Astrocyte of the spinal cord (primary cell): ENCODE data around the gene ACSS2.
A peak's percentile ranks its signal among the peaks of the same experiment; 100 is the strongest.
"Not testable (repeated sequence)": the region's sequence is repeated elsewhere in the genome, so short reads cannot be mapped to it uniquely, and the experiment has no call there.

Experiments
- DNase-seq: peaks from one replicate; pipeline ENCODE4 v3.0.0; 2011; ENCODE audit warnings: low read depth, low spot score
- H3K4me3 ChIP-seq: 2 replicates; pipeline ENCODE4 v1.5.1; 2011; ENCODE audit warnings: low read depth, mild to moderate bottlenecking, low read length, moderate library complexity
- in situ Hi-C: cut with HindIII; loops from 2 replicates; pipeline ENCODE4 v1.10.0; 2017; ENCODE audit warnings: low sequenced_read_pairs
- TF ChIP-seq, protein P1 (sequence below): IDR thresholded peaks from 2 replicates; pipeline ENCODE4 v1.5.1; 2012; ENCODE audit warnings: low read depth, mild to moderate bottlenecking, low read length, inconsistent platforms

ACSS2 gene

DNA sequence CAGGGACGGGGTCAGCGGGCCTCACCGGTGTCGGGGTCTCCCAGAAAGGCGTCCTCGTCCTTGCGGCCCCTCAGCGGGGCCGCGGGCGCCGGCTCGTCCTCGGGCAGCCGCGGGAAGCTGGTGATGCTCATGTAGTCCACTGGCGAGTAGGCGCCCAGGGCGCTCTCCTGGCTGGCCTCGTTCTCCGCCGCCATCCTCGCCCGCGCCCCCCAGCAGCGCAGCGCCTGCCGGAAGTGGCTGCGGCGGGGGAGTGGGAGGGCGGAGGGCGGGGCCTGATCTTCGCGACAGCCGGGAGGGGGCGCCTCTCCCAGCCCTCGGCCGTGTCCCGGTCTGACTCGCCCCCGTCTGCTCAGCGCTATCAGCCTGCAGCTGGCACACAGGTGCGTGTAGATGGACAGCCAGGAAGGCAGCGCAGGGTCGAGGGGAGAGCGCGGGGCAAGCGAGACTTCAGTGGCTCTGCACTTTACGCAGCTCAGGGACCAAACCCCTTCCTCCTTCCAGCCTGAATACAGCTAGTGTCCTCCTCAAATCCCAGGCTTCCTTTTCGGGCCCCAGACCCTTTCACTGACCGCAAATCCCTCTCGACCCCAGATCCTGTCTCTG is 3.7 kb upstream of the ACSS2 start, which contains the start of gene GGT7:
TSS of gene GGT7 (minus strand) at position 235 of the 603 bp plus-strand sequence. CDS start at position 194, 41 bp downstream.
- in situ Hi-C loops = no loop called here
- H3K4me3 ChIP-seq = peak within 1 kb of the TSS; percentile 62
- TF ChIP-seq, protein P1, sequence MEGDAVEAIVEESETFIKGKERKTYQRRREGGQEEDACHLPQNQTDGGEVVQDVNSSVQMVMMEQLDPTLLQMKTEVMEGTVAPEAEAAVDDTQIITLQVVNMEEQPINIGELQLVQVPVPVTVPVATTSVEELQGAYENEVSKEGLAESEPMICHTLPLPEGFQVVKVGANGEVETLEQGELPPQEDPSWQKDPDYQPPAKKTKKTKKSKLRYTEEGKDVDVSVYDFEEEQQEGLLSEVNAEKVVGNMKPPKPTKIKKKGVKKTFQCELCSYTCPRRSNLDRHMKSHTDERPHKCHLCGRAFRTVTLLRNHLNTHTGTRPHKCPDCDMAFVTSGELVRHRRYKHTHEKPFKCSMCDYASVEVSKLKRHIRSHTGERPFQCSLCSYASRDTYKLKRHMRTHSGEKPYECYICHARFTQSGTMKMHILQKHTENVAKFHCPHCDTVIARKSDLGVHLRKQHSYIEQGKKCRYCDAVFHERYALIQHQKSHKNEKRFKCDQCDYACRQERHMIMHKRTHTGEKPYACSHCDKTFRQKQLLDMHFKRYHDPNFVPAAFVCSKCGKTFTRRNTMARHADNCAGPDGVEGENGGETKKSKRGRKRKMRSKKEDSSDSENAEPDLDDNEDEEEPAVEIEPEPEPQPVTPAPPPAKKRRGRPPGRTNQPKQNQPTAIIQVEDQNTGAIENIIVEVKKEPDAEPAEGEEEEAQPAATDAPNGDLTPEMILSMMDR = peak; percentile 65
- peak; percentile 53 for DNase-seq

DNA sequence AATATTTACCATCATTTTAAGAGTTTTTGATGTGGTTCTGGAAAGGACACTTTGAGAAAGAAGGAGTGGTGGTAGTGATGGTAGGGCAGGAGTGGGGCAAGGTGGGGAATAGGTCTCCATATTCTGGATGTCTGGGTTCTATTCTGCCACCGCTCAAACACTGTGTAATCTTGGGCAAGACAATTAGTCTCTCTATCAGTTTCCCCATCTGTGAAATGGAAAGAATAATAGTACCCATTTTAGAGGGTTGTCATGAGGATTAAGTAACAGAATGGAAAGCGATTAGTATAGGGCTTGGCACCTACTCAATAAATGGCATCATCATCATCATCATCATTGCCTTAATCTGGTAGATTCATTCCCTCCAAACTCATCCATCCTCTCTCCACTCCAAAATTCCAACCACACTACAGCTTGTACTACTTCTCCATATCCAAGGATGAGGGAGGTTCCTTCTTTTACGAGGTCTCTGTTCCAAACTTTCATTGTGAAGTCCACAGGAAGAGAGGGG is 2.8 kb upstream of the ACSS2 start:
- no peak overlapping the region for H3K4me3 ChIP-seq
- in situ Hi-C loops = no loop called here
- DNase-seq = no peak
- TF ChIP-seq, protein P1 = no peak

DNA sequence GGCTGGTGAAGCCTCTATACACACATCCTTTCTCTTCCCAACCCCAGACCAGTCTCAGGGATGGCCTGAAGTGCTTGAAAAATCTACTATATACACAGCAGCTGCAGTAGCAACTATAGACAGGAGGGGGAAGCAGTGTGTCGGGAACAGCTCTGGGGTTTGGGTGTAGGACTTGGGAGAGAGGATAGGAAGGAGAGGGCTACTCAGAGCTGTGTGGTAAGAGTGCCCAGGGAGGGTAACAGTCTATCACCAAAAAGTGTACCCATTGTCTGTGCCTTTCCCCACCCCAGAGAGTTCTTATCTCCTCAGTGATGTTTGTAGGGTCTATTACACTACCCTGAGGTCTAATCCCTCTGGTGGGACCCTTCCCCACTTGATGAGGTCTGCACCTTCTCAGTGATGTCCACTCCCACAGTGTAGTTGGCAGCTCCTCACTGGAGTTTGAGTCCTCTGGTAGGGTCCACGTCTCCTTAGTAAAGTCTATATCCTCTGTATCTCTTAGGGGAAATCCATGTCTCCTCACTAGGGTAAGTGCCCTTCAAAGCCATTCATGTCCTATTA is 2.2 kb upstream of the ACSS2 start:
- no peak overlapping the region for H3K4me3 ChIP-seq
- DNase-seq = peak; percentile 89
- TF ChIP-seq, protein P1 = peak; percentile 96
- in situ Hi-C loops = no loop called here

DNA sequence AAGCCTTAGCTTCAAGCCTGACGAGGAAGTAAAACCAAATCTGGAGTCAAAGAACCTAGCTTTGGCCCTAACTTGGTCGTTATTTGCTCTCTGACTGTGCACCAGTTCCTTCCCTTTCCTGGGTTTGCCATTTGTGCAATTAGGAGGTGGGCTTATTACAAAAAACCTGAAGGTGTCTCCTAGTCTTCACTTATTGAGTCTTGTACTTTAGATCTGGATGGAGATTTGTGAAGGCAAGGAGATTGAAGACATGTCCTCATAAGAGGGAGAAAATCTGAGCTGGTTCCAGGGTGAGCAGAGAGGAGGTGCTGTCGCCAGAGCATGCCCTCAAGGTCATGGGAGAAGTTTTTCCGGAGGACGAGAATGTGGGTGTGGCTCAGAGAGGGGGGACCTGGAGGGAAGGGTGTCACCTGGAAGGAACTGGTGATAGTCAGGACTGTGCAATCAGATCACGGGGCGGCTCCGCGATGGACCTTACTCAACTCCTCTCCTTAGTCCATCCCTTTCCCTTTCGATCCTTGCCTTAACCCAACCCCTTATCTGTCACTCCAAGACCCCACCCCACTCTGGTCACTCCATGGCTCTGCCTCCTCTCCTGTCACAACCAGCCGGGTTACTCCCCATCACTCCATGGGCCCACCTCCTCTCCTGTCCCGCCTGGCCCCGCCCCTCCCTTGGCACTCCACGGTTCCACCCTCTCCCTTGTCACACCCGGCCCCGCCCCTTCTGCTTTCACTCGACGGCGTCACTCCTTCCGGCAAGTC is 588 bp upstream of the ACSS2 start:
- peak overlapping the region; percentile 80 for H3K4me3 ChIP-seq
- DNase-seq = no peak
- TF ChIP-seq, protein P1 = peak; percentile 27
- in situ Hi-C loops = no loop called here

DNA sequence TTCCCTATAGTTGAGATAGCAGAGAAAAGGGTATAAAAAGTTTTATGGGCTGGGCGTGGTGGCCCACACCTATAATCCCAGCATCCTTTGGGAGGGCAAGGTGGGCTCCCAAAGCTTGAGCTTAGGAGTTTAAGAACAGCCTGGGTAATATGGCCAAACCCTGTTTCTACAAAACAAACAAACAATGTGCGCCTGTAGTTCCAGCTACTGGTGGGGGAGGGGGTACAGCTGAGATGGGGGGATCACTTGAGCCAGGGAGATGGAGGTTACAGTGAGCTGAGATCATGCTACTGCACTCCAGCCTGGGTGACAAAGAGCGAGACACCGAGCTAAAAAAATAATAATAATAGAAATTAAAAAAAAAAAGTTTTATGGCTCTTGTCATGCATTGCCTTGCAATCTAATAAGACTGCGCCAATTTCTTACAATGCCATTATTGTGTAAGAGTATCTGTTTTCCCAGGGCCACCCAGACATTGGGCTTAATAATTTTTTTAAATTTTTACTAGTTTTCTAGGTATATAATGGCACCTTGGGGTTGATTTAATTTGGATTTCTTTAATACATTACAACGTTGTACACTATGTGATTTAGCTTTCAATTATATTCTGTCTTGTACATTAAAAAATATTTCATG is 3.9 kb downstream of the ACSS2 start:
- in situ Hi-C loops = no loop called here
- TF ChIP-seq, protein P1 = no peak
- DNase-seq = no peak
- no peak overlapping the region for H3K4me3 ChIP-seq

DNA sequence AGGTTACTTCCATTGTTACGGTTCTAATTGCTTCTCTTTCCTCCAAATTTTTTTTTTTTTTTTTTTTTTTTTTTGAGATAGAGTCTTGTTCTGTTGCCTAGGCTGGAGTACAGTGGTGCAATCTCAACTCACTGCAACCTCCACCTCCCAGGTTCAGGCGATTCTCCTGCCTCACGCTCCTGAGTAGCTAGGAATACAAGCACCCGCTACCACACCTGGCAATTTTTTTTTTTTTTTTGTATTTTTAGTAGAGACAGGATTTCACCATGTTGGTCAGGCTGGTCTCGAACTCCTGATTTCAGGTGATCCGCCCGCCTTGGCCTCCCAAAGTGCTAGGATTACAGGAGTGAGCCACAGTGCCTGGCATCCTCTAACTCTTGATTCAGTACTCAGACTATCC is 4.6 kb downstream of the ACSS2 start:
- DNase-seq, in situ Hi-C loops, H3K4me3 ChIP-seq: not testable (repeated sequence)
